Panc1 (cell line): Measurements from ENCODE around the gene TIA1. TPM values are rescaled to one million over a fixed set of nuclear protein-coding genes. Genes with fewer than 3 reads are reported as not detected.

Experiments used
- ATAC-seq: fragments of 200-7000 bp; cut with Tn5 transposase; 2 replicates; pipeline ENCODE4 v1.9.1; 2020; ENCODE audit warnings: mild to moderate bottlenecking, moderate library complexity
- BruUV-seq: library from RNA; stranded (reverse); fragments of 400-500 nt; replicated peaks from 2 replicates; lab custom pipeline; 2021; lab: Mats Ljungman, UMichigan
- CTCF ChIA-PET: fragments of 300-600 bp; sonication (Branson Sonifier 250); formaldehyde crosslinking; loops from one replicate; lab custom pipeline; 2022; ENCODE audit warnings: antibody characterized with exemption; lab: Charles Lee
- POLR2A ChIA-PET: fragments of 300-600 bp; sonication (Branson Sonifier 250); formaldehyde crosslinking; loops from one replicate; lab custom pipeline; 2022; ENCODE audit warnings: antibody characterized with exemption; lab: Charles Lee
- DNase-seq: peaks from one replicate; pipeline ENCODE4 v3.0.0-alpha.2; 2010; ENCODE audit warnings: low read depth, low spot score
- H3K27ac ChIP-seq: 2 replicates; pipeline ENCODE4 v1.5.1; 2011; ENCODE audit warnings: mild to moderate bottlenecking, low read length, inconsistent platforms
- H3K27me3 ChIP-seq: fragments of 200-500 bp; sonication (Bioruptor generic); 2 replicates; pipeline ENCODE4 v1.6.0; 2014; ENCODE audit warnings: low read length, inconsistent platforms; ENCODE audit not compliant: control insufficient read depth, insufficient read depth
- H3K36me3 ChIP-seq: fragments of 200-500 bp; sonication (Bioruptor generic); 2 replicates; pipeline ENCODE4 v1.5.1; 2014; ENCODE audit warnings: inconsistent platforms, mild to moderate bottlenecking, low read length, moderate library complexity; ENCODE audit not compliant: control insufficient read depth, insufficient read depth
- H3K4me1 ChIP-seq: 2 replicates; pipeline ENCODE4 v1.5.1; 2011; ENCODE audit warnings: inconsistent platforms, mild to moderate bottlenecking, low read length, moderate library complexity; ENCODE audit not compliant: control insufficient read depth, insufficient read depth
- H3K4me3 ChIP-seq, 2 experiments: 2 replicates each; pipeline ENCODE4 v1.5.1; 2011 to 2012; ENCODE audit warnings: low read depth in 2 of 2, low read length in 2 of 2, mild to moderate bottlenecking in 2 of 2, inconsistent platforms in 1 of 2, moderate library complexity in 1 of 2
- H3K9me3 ChIP-seq: fragments of 200-500 bp; sonication (Bioruptor generic); 2 replicates; pipeline ENCODE4 v1.5.1; 2014; ENCODE audit warnings: low read depth, mild to moderate bottlenecking, inconsistent platforms, low read length, moderate library complexity; ENCODE audit not compliant: control insufficient read depth, insufficient read depth
- CTCF ChIP-seq: fragments of 450-650 bp; IDR thresholded peaks from 2 replicates; pipeline ENCODE4 v1.5.1; 2017; ENCODE audit warnings: mild to moderate bottlenecking
- POLR2AphosphoS5 ChIP-seq: IDR thresholded peaks from 2 replicates; pipeline ENCODE4 v1.6.1; 2012; ENCODE audit warnings: mild to moderate bottlenecking, low read depth, low read length, moderate library complexity
- REST ChIP-seq, 2 experiments: IDR thresholded peaks; 2 replicates each; pipeline ENCODE4 v1.6.1; 2011 to 2012; ENCODE audit warnings: low read depth in 2 of 2, control low read depth in 1 of 2, low read length in 1 of 2, mild to moderate bottlenecking in 1 of 2, moderate library complexity in 1 of 2; ENCODE audit not compliant: insufficient read depth in 1 of 2
- SIN3A ChIP-seq: IDR thresholded peaks from 2 replicates; pipeline ENCODE4 v1.6.1; 2012; ENCODE audit warnings: low read depth, mild to moderate bottlenecking, low read length, moderate library complexity, borderline replicate concordance; ENCODE audit not compliant: insufficient read depth
- TCF7L2 ChIP-seq: IDR thresholded peaks from 2 replicates; pipeline ENCODE4 v1.6.1; 2011; ENCODE audit warnings: mild to moderate bottlenecking, low read depth, low read length, inconsistent platforms
- in situ Hi-C: cut with HindIII; loops from 2 replicates; pipeline ENCODE4 v1.10.0; 2016; ENCODE audit warnings: low sequenced_read_pairs, low pct_unique_long_range_greater_than_20kb
- intact Hi-C: fragments of 100-400 bp; cut with micrococcal nuclease; formaldehyde crosslinking; loops from one replicate; pipeline ENCODE4 v1.10.0; 2022; ENCODE audit not compliant: unreplicated experiment
- total RNA-seq: library from RNA; stranded (reverse); gene quantifications from one replicate; pipeline ENCODE4 v1.2.1, GENCODE V29; 2021; ENCODE audit not compliant: unreplicated experiment

Gene TIA1
- total RNA-seq, 1 experiment from 2014 or later: 113 TPM

GRCh38 chr2:70250434-70250833 is 2.0 kb upstream of the TIA1 start:
- no TSS peak for BruUV-seq
- no peak overlapping the region for H3K4me3 ChIP-seq

GRCh38 chr2:70247364-70248180 is 856 bp downstream of the TIA1 start:
- H3K4me1 ChIP-seq: peaks cover 9% of the 10 kb centered on the region; the same call in 1 of the 2 replicates
- no TSS peak for BruUV-seq
- DNase-seq (no peak), ATAC-seq (no peak)
- H3K9me3 ChIP-seq: no peaks in the 10 kb centered on the region
- TF ChIP-seq TCF7L2 (no peak), POLR2AphosphoS5 (no peak), CTCF (no peak)
- peaks cover 10% of the 10 kb centered on the region; the same call in 1 of the 2 replicates for H3K36me3 ChIP-seq
- intact Hi-C loops (no loop called here), in situ Hi-C loops (no loop called here)
- peak overlapping the region; percentile 83 to 91 for H3K4me3 ChIP-seq
- ChIA-PET CTCF (no interaction called here), POLR2A (no interaction called here)
- H3K27ac ChIP-seq: peak overlapping the region; percentile 99
- no peaks in the 10 kb centered on the region for H3K27me3 ChIP-seq

More at GRCh38 chr2:70250434-70250833, 2.0 kb upstream of the TIA1 start:
- TF ChIP-seq CTCF (no peak), REST (IDR thresholded peaks at IDR 0.05; ENCODE audit: insufficient read depth in 1 of 2, low read depth in 2 of 2, low read length in 1 of 2) (no peak), SIN3A (no peak), TCF7L2 (no peak), POLR2AphosphoS5 (no peak)
- Histone ChIP-seq H3K36me3 (peaks cover 10% of the 10 kb centered on the region; the same call in 1 of the 2 replicates), H3K27ac (no peak overlapping the region), H3K4me1 (peaks cover 4% of the 10 kb centered on the region; the same call in 1 of the 2 replicates), H3K9me3 (no peaks in the 10 kb centered on the region), H3K27me3 (no peaks in the 10 kb centered on the region)
- in situ Hi-C loops: no loop called here
- no peak for DNase-seq
- ChIA-PET CTCF (no interaction called here), POLR2A (no interaction called here)
- no peak for ATAC-seq
- intact Hi-C loops: no loop called here
